Liver (tissue), 9 donors: ENCODE data around the gene ANKRD33. TPM values are rescaled to one million over a fixed set of nuclear protein-coding genes. Genes with fewer than 3 reads are reported as not detected.
A peak's percentile ranks its signal among the peaks of the same experiment; 100 is the strongest.

ENCODE experiments used
- DNase-seq: peaks from one replicate; pipeline ENCODE4 v3.0.0-alpha.2; 2017; ENCODE audit warnings: low spot score
- H3K27ac ChIP-seq, 2 donors: one replicate each; pipeline ENCODE4 v1.7.0; 2013; ENCODE audit warnings: inconsistent platforms in 2 of 2, low read length in 2 of 2, control low read depth in 1 of 2, low read depth in 1 of 2, mild to moderate bottlenecking in 1 of 2
- H3K27me3 ChIP-seq, 4 donors: one replicate each; pipeline versions ENCODE4 v1.6.1 to v1.7.0; 2013; ENCODE audit warnings: low read length in 3 of 4, inconsistent platforms in 1 of 4, mild to moderate bottlenecking in 1 of 4, moderate library complexity in 1 of 4; ENCODE audit not compliant: control insufficient read depth in 4 of 4, insufficient read depth in 4 of 4
- H3K36me3 ChIP-seq, 4 donors: one replicate each; pipeline versions ENCODE4 v1.6.1 to v1.7.0; 2013; ENCODE audit warnings: low read length in 3 of 4, mild to moderate bottlenecking in 3 of 4, low read depth in 1 of 4, moderate library complexity in 1 of 4; ENCODE audit not compliant: control insufficient read depth in 4 of 4, insufficient read depth in 3 of 4
- H3K4me1 ChIP-seq, 4 donors: one replicate each; pipeline versions ENCODE4 v1.6.1 to v1.7.0; 2013; ENCODE audit warnings: low read length in 3 of 4, mild to moderate bottlenecking in 3 of 4, moderate library complexity in 1 of 4; ENCODE audit not compliant: control insufficient read depth in 4 of 4, insufficient read depth in 4 of 4
- H3K4me3 ChIP-seq, 3 donors: one replicate each; pipeline versions ENCODE4 v1.6.1 to v1.7.0; 2013; ENCODE audit warnings: low read length in 3 of 3, control low read depth in 1 of 3, low read depth in 1 of 3, mild to moderate bottlenecking in 1 of 3
- H3K9ac ChIP-seq, 2 donors: one replicate each; pipeline ENCODE4 v1.7.0; 2013; ENCODE audit warnings: low read length in 2 of 2, mild to moderate bottlenecking in 2 of 2, moderate library complexity in 2 of 2, control low read depth in 1 of 2, low read depth in 1 of 2
- H3K9me3 ChIP-seq, 4 donors: one replicate each; pipeline versions ENCODE4 v1.6.1 to v1.7.0; 2013; ENCODE audit warnings: low read length in 3 of 4; ENCODE audit not compliant: control insufficient read depth in 4 of 4
- ATF3 ChIP-seq: IDR thresholded peaks from 2 replicates; pipeline ENCODE4 v1.6.1; 2016; ENCODE audit warnings: antibody characterized with exemption
- CTCF ChIP-seq: fragments of 150-350 bp; IDR thresholded peaks from 2 replicates; pipeline ENCODE4 v1.5.1; 2017; ENCODE audit warnings: improper control_type of control experiment, low read depth, low read length; ENCODE audit not compliant: missing input control
- EGR1 ChIP-seq, 2 donors: IDR thresholded peaks; 2 replicates each; pipeline ENCODE4 v1.6.1; 2016 to 2018; ENCODE audit warnings: antibody characterized with exemption in 2 of 2, low read depth in 2 of 2
- FOXA1 ChIP-seq: IDR thresholded peaks from 2 replicates; pipeline ENCODE4 v1.6.1; 2016; ENCODE audit warnings: antibody characterized with exemption
- FOXA2 ChIP-seq: IDR thresholded peaks from 2 replicates; pipeline ENCODE4 v1.6.1; 2016; ENCODE audit warnings: antibody characterized with exemption
- GABPA ChIP-seq, 2 donors: IDR thresholded peaks in 1 of 2; conservative IDR thresholded peaks in 1 of 2; 2 replicates each; pipeline ENCODE4 v1.6.1; 2016; ENCODE audit warnings: antibody characterized with exemption in 2 of 2, mild to moderate bottlenecking in 1 of 2, moderate library complexity in 1 of 2
- HNF4A ChIP-seq, 2 donors: conservative IDR thresholded peaks; 2 replicates each; pipeline ENCODE4 v1.6.1; 2016; ENCODE audit warnings: antibody characterized with exemption in 2 of 2, mild to moderate bottlenecking in 2 of 2
- HNF4G ChIP-seq: IDR thresholded peaks from 2 replicates; pipeline ENCODE4 v1.6.1; 2016; ENCODE audit warnings: antibody characterized with exemption
- JUND ChIP-seq, 2 donors: IDR thresholded peaks; 2 replicates each; pipeline ENCODE4 v1.6.1; 2016; ENCODE audit warnings: antibody characterized with exemption in 2 of 2
- MAX ChIP-seq: IDR thresholded peaks from 2 replicates; pipeline ENCODE4 v1.6.1; 2016; ENCODE audit warnings: antibody characterized with exemption
- NR2F2 ChIP-seq: IDR thresholded peaks from 2 replicates; pipeline ENCODE4 v1.6.1; 2016; ENCODE audit warnings: antibody characterized with exemption
- RAD21 ChIP-seq, 2 donors: IDR thresholded peaks; 2 replicates each; pipeline ENCODE4 v1.6.1; 2016; ENCODE audit warnings: antibody characterized with exemption in 2 of 2, mild to moderate bottlenecking in 2 of 2
- REST ChIP-seq: IDR thresholded peaks from 2 replicates; pipeline ENCODE4 v1.6.1; 2016; ENCODE audit warnings: antibody characterized with exemption, mild to moderate bottlenecking
- RXRA ChIP-seq, 2 donors: IDR thresholded peaks; 2 replicates each; pipeline ENCODE4 v1.6.1; 2017 to 2018; ENCODE audit warnings: antibody characterized with exemption in 2 of 2, mild to moderate bottlenecking in 1 of 2
- SP1 ChIP-seq: IDR thresholded peaks from 2 replicates; pipeline ENCODE4 v1.6.1; 2018; ENCODE audit warnings: antibody characterized with exemption, mild to moderate bottlenecking
- TAF1 ChIP-seq: conservative IDR thresholded peaks from 2 replicates; pipeline ENCODE4 v1.6.1; 2016; ENCODE audit warnings: antibody characterized with exemption, mild to moderate bottlenecking
- YY1 ChIP-seq: IDR thresholded peaks from 2 replicates; pipeline ENCODE4 v1.6.1; 2016; ENCODE audit warnings: antibody characterized with exemption, mild to moderate bottlenecking
- ZBTB33 ChIP-seq: IDR thresholded peaks from 2 replicates; pipeline ENCODE4 v1.6.1; 2016; ENCODE audit warnings: antibody characterized with exemption
- WGBS: extraction: QIAGEN DNeasy Blood & Tissue Kit; methylation state at CpG from one replicate; pipeline ENCODE4 v1.1.7; 2013; 5-methylcytosine and 5-hydroxymethylcytosine counted together
- polyA plus RNA-seq, 2 donors: library from polyadenylated mRNA; stranded (reverse) in 1 of 2; unstranded in 1 of 2; fragments of 200-250 nt in 1 of 2; fragments of >200 nt in 1 of 2; fragmentation: Nextera tagmentation in 1 of 2; extraction: Ambion mirVana in 1 of 2; gene quantifications; one replicate each; pipeline versions ENCODE4 v1.2.1 to v1.2.3, GENCODE V29; 2013 to 2015
- total RNA-seq, 2 donors: library from RNA; depleted of rRNA; stranded (reverse); fragments of >200 nt; gene quantifications; one replicate each; pipeline ENCODE4 v1.2.3, GENCODE V29; 2014
- donor health status: healthy.
- donor health status: healthy.
- donor health status: healthy.
- donor health status: healthy.
- donor health status: healthy.

The ANKRD33 gene
- total and polyA plus RNA-seq, 4 donors = not detected

- TF ChIP-seq REST (no peak), ZBTB33 (no peak), TAF1 (no peak)
Measured at GRCh38 chr12:51868821-51869495, 18.9 kb upstream of the ANKRD33 start (continued).

GRCh38 chr12:51869496-51869865 is 18.4 kb upstream of the ANKRD33 start:
- no peak for DNase-seq
- Histone ChIP-seq H3K27ac (no peak overlapping the region), H3K9ac (no peak overlapping the region), H3K27me3 (peaks cover 0 to 2% (median 0%) of the 10 kb centered on the region in 4 donors), H3K36me3 (no peaks in the 10 kb centered on the region), H3K4me1 (peaks cover 0 to 9% (median 5%) of the 10 kb centered on the region in 4 donors), H3K9me3 (no peaks in the 10 kb centered on the region), H3K4me3 (peak overlapping the region in 1 of 3 donors; percentile 28)
- 48% methylated on average over 20 of the region's 20 CpGs for WGBS
- TF ChIP-seq REST (no peak), RAD21 (IDR thresholded peaks at IDR 0.05) (no peak), YY1 (no peak), RXRA (IDR thresholded peaks at IDR 0.05) (no peak), MAX (no peak), JUND (IDR thresholded peaks at IDR 0.05) (no peak), HNF4A (conservative IDR thresholded peaks at IDR 0.05) (no peak), ZBTB33 (no peak), HNF4G (no peak), FOXA1 (no peak), FOXA2 (no peak), EGR1 (IDR thresholded peaks at IDR 0.05; ENCODE audit: low read depth in 2 of 2) (no peak), GABPA (IDR thresholded peaks at IDR 0.05 in 1 of 2, conservative IDR thresholded peaks at IDR 0.05 in 1 of 2) (no peak), TAF1 (no peak), NR2F2 (no peak), SP1 (no peak), CTCF (no peak), ATF3 (no peak)
